OCI-LY7 (cell line): ENCODE results near the gene COL11A2. TPM values are rescaled to one million over a fixed set of nuclear protein-coding genes. Genes with fewer than 3 reads are reported as not detected.

Experiments used
- BruUV-seq: library from RNA; stranded (reverse); fragments of 400-500 nt; replicated peaks from 2 replicates; lab custom pipeline; 2021; lab: Mats Ljungman, UMichigan
- CTCF ChIA-PET: fragments of 300-600 bp; sonication (Branson Sonifier 250); formaldehyde crosslinking; loops from one replicate; lab custom pipeline; 2022; ENCODE audit warnings: antibody characterized with exemption; ENCODE audit not compliant: unreplicated experiment; lab: Charles Lee
- POLR2A ChIA-PET: fragments of 300-600 bp; sonication (Branson Sonifier 250); formaldehyde crosslinking; loops from one replicate; lab custom pipeline; 2022; ENCODE audit warnings: antibody characterized with exemption; lab: Charles Lee
- DNase-seq: peaks from one replicate; pipeline ENCODE4 v3.0.0-alpha.2; 2015; ENCODE audit warnings: low spot score
- H2AFZ ChIP-seq: fragments of 200-600 bp; sonication (generic), shearing (Covaris generic); 2 replicates; pipeline ENCODE4 v1.6.1; 2014; ENCODE audit warnings: mild to moderate bottlenecking, antibody characterized with exemption, low read length, moderate library complexity
- H3K27ac ChIP-seq: fragments of 200-600 bp; sonication (generic); 2 replicates; pipeline ENCODE4 v1.5.1; 2014; ENCODE audit warnings: mixed run types, low read depth, mild to moderate bottlenecking, moderate library complexity, low read length, inconsistent platforms; ENCODE audit not compliant: poor library complexity, severe bottlenecking
- H3K36me3 ChIP-seq: fragments of 200-600 bp; sonication (generic); 2 replicates; pipeline ENCODE4 v1.6.1; 2014; ENCODE audit warnings: mild to moderate bottlenecking, antibody characterized with exemption, low read length, moderate library complexity, mixed read lengths; ENCODE audit not compliant: insufficient read depth
- H3K4me1 ChIP-seq: fragments of 200-600 bp; sonication (generic); 2 replicates; pipeline ENCODE4 v1.5.1; 2014; ENCODE audit warnings: mild to moderate bottlenecking, low read length; ENCODE audit not compliant: insufficient read depth, poor library complexity, severe bottlenecking
- H3K4me2 ChIP-seq: fragments of 200-600 bp; sonication (generic); 2 replicates; pipeline ENCODE4 v1.6.1; 2014; ENCODE audit warnings: mild to moderate bottlenecking, low read length
- H3K4me3 ChIP-seq: fragments of 200-600 bp; sonication (generic); 2 replicates; pipeline ENCODE4 v1.5.1; 2014; ENCODE audit warnings: mild to moderate bottlenecking, low read depth, low read length; ENCODE audit not compliant: poor library complexity, severe bottlenecking
- H3K79me2 ChIP-seq: fragments of 200-600 bp; sonication (generic); 2 replicates; pipeline ENCODE4 v1.6.1; 2016; ENCODE audit warnings: low read depth, mild to moderate bottlenecking, low read length, moderate library complexity, mixed read lengths; ENCODE audit not compliant: insufficient read depth
- H3K9me2 ChIP-seq: fragments of 200-600 bp; sonication (generic); 2 replicates; pipeline ENCODE4 v1.6.1; 2016; ENCODE audit warnings: mild to moderate bottlenecking, low read length, mixed read lengths; ENCODE audit not compliant: insufficient read depth
- H3K9me3 ChIP-seq: fragments of 200-600 bp; sonication (generic); 2 replicates; pipeline ENCODE4 v1.6.1; 2014; ENCODE audit warnings: mild to moderate bottlenecking, mixed run types, low read length, mixed read lengths
- H4K20me1 ChIP-seq: fragments of 200-600 bp; sonication (generic); 2 replicates; pipeline ENCODE4 v1.6.1; 2014; ENCODE audit warnings: mild to moderate bottlenecking, antibody characterized with exemption, low read length, moderate library complexity, mixed read lengths; ENCODE audit not compliant: insufficient read depth
- CTCF ChIP-seq: fragments of 200-600 bp; sonication (generic); conservative IDR thresholded peaks from 2 replicates; pipeline ENCODE4 v1.5.1; 2014; ENCODE audit warnings: mild to moderate bottlenecking, antibody characterized with exemption, low read length, moderate library complexity, mixed read lengths
- EZH2phosphoT487 ChIP-seq: fragments of 200-600 bp; sonication (generic); IDR thresholded peaks from 2 replicates; pipeline ENCODE4 v1.6.1; 2018; ENCODE audit warnings: low read depth, borderline replicate concordance, mild to moderate bottlenecking, mixed run types, antibody characterized with exemption, low read length, moderate library complexity, mixed read lengths
- intact Hi-C: fragments of 100-400 bp; cut with micrococcal nuclease; formaldehyde crosslinking; loops from one replicate; pipeline ENCODE4 v1.10.0; 2022; ENCODE audit not compliant: unreplicated experiment
- total RNA-seq, 2 experiments: library from RNA; depleted of rRNA in 1 of 2; stranded (reverse); fragments of >200 nt in 1 of 2; shearing (Covaris generic) in 1 of 2; gene quantifications; 2 replicates each; pipeline ENCODE4 v1.2.3, GENCODE V29; 2014 to 2022

COL11A2 gene
- total RNA-seq, 2 experiments from 2014 or later: 4.5 to 5.2 TPM

GRCh38 chr6:33217681-33218080, 25.4 kb upstream of the COL11A2 start:
- Histone ChIP-seq H3K4me1 (peaks cover 10% of the 10 kb centered on the region), H3K4me2 (no peak overlapping the region), H3K4me3 (no peak overlapping the region), H3K27ac (no peak overlapping the region), H2AFZ (no peak overlapping the region), H4K20me1 (no peaks in the 10 kb centered on the region), H3K9me2 (no peaks in the 10 kb centered on the region), H3K36me3 (no peaks in the 10 kb centered on the region), H3K9me3 (no peaks in the 10 kb centered on the region), H3K79me2 (no peaks in the 10 kb centered on the region)
- CTCF ChIA-PET: no interaction called here
- intact Hi-C loops: no loop called here
- POLR2A ChIA-PET: interaction anchor here (0.8 kb wide), 1 partner anchor 54 kb away, joined by 3 read pairs; the partner anchor contains the start of genes RPS18 and VPS52
- no peak for DNase-seq
- no TSS peak for BruUV-seq
- TF ChIP-seq EZH2phosphoT487 (no peak), CTCF (no peak)

- Histone ChIP-seq H3K79me2 (no peaks in the 10 kb centered on the region), H3K4me1 (peaks cover 10% of the 10 kb centered on the region), H3K36me3 (no peaks in the 10 kb centered on the region), H3K9me2 (no peaks in the 10 kb centered on the region), H3K4me2 (no peak overlapping the region), H2AFZ (no peak overlapping the region), H3K4me3 (no peak overlapping the region), H3K27ac (no peak overlapping the region), H4K20me1 (no peaks in the 10 kb centered on the region), H3K9me3 (no peaks in the 10 kb centered on the region)
- ChIA-PET POLR2A (no interaction called here), CTCF (no interaction called here)
- DNase-seq: no peak
- intact Hi-C loops: no loop called here
- BruUV-seq: no TSS peak
- TF ChIP-seq CTCF (no peak), EZH2phosphoT487 (no peak)
Measured at GRCh38 chr6:33217246-33217645, 25.0 kb upstream of the COL11A2 start.

GRCh38 chr6:33216117-33216649, 23.9 kb upstream of the COL11A2 start:
- Histone ChIP-seq H3K4me1 (peaks cover 10% of the 10 kb centered on the region), H3K79me2 (no peaks in the 10 kb centered on the region), H3K27ac (no peak overlapping the region), H3K4me3 (no peak overlapping the region), H4K20me1 (no peaks in the 10 kb centered on the region), H3K4me2 (no peak overlapping the region), H3K9me2 (no peaks in the 10 kb centered on the region), H3K9me3 (no peaks in the 10 kb centered on the region), H2AFZ (no peak overlapping the region), H3K36me3 (no peaks in the 10 kb centered on the region)
- BruUV-seq: no TSS peak
- DNase-seq: no peak
- ChIA-PET POLR2A (no interaction called here), CTCF (no interaction called here)
- TF ChIP-seq CTCF (no peak), EZH2phosphoT487 (no peak)
- intact Hi-C loops: no loop called here
